HG03175 (cell line): ENCODE measurements around the gene MBIP.

Source experiments
- ATAC-seq: cut with Tn5 transposase; IDR thresholded peaks from one replicate; pipeline ENCODE4 v1.9.1; 2021; ENCODE audit warnings: mild to moderate bottlenecking, moderate library complexity; ENCODE audit not compliant: unreplicated experiment

The MBIP gene

GRCh38 chr14:36268121-36268520 lies 52.3 kb downstream of the MBIP start:
- no peak for ATAC-seq

GRCh38 chr14:36264595-36264994 lies 55.8 kb downstream of the MBIP start:
- ATAC-seq: no peak

GRCh38 chr14:36264107-36264506 lies 56.3 kb downstream of the MBIP start:
- no peak for ATAC-seq

GRCh38 chr14:36260970-36261640 lies 59.3 kb downstream of the MBIP start:
- ATAC-seq: no peak

GRCh38 chr14:36258241-36258640 lies 62.2 kb downstream of the MBIP start:
- ATAC-seq: no peak

- no peak for ATAC-seq
These were observed 64.2 kb downstream of the MBIP start for GRCh38 chr14:36256126-36256801.

- no peak for ATAC-seq
These were observed 66.3 kb downstream of the MBIP start for GRCh38 chr14:36254020-36254624.
